Measurements from ENCODE around the gene PLXNA2. TPM values are rescaled to one million over a fixed set of nuclear protein-coding genes. Genes with fewer than 3 reads are reported as not detected.

The PLXNA2 gene
- total RNA-seq, 1 donor from 2014 or later = 0.44 TPM

DNA sequence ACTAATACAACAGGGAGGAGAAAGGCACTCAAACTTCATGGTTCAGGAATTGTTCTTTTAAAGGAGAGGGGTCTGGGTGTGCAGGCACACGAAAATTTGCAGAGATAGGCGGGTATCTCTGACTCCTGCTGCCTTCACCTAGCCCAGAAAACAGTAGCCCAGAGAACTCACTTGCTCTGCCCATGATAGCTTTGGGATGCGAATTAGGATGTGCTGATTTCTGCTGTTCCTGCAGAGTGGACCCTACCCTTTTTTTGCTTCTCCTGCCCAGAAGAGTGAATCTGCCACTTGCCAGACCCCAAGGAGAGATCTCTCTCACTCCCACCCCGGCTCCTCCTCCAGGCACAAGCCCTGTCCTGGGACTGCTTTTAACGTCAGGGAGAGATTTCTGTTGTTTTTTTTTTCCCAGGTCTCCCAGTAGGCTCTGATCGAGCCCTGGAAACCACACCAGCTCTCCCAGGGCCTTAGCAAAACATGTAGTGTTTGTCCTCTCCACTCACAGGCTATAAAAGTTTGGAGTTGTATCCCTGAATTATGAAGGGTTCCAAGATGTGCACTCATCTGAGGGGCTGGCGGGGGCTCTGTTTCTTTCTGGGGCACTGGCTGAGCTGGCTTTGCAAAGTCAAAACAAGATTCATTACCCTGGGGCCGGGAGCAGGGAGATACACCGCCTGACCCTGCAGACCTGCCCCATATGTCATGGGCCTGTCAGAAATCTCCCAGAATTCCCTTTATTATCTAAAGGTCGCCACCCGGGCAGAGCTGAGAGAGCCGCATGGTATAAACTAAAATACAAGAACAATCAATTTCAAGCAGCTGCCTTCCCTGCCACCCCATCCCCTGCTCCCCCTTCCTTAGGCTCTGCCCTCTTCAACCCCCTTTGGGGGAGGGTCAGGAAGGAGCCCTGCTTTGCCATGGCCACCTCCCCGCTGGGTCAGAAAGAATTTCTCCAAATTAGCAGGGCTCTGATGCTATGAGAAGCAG, 17.9 kb downstream of the PLXNA2 start:
- intact Hi-C loops (cut with micrococcal nuclease) = no loop called here

DNA sequence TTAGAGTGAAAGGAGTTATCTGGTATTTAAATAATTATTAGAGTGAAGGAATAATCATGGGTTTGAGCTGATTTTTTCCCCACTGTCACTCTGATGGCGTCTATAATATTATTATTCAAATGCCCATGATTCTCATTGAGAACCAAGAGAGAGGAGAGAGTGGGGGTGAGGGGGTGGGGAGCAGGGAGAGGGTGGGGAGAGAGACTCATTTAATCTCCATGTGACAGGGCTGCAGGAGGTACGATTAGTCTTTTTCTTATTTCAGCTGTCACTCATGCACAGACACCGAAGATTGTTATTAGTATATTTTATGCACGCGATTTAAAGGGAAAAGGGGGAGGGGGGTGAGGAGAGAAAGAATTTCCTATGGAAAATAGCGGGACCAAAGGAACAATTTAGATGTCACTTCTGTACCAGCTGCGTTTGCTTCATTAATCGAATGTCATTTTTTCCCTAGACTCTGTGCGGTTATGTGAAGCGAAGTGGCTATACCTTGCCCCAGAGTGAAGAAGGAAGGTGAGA, 19.9 kb downstream of the PLXNA2 start:
- intact Hi-C loops (cut with micrococcal nuclease) = no loop called here

- intact Hi-C loops (cut with micrococcal nuclease) = no loop called here
Measured at GRCh38 chr1:208223136-208223535, 21.0 kb downstream of the PLXNA2 start.

GRCh38 chr1:208222376-208223126, 21.6 kb downstream of the PLXNA2 start:
- intact Hi-C loops (cut with micrococcal nuclease) = no loop called here

GRCh38 chr1:208221291-208221622, 22.9 kb downstream of the PLXNA2 start:
- intact Hi-C loops (cut with micrococcal nuclease) = no loop called here

GRCh38 chr1:208219659-208220282, 24.4 kb downstream of the PLXNA2 start:
- intact Hi-C loops (cut with micrococcal nuclease) = no loop called here

DNA sequence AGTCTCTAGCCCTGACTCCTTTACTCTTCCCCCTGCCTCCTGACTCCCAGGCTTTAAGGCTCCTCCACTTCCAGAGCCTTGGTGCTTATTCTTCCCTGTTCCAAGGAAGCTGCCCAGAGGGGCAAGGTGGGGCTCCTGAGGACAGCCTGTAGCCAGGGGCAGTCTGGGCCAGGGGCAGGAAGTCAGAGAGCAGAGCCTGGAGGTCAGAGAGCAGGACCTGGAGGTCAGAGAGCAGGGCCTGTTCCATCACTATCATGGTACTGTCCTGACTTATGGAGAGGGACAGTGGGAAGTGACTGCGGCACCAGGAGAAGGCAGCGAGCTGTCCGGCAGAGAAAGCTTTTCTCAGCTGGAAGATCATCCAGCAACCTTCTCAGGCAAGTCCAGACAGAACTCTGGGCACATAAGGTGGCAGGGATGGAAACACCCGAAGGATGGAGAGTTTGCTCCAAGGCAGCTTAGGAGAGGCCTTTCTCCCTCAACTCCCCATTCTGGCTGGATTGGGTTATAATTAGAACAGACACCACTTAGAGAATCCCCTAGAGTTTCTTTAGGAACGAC, 25.0 kb downstream of the PLXNA2 start:
- intact Hi-C loops (cut with micrococcal nuclease) = no loop called here

- intact Hi-C loops (cut with micrococcal nuclease) = no loop called here
Measured at GRCh38 chr1:208218237-208219097, 25.7 kb downstream of the PLXNA2 start.

DNA sequence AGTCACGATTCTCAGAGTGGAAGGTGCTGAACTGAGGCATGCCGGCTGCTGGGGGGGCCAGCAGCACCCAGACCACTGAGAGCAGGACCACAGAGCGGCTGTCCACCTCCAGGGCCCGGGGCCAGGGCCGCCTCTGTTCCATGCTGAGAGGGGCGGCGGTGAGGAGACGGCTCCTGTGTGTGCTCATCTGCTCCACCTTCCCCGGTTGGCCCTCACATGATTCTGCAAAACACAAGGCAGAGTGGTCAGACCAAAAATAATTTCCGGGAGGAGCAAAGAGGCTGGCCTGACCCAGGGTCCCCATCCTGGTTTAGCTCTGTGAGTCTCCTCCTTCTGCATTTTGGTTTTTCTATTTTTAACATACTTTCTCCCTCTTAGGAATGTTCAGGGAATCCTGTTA, 26.4 kb downstream of the PLXNA2 start:
- intact Hi-C loops (cut with micrococcal nuclease) = no loop called here

DNA sequence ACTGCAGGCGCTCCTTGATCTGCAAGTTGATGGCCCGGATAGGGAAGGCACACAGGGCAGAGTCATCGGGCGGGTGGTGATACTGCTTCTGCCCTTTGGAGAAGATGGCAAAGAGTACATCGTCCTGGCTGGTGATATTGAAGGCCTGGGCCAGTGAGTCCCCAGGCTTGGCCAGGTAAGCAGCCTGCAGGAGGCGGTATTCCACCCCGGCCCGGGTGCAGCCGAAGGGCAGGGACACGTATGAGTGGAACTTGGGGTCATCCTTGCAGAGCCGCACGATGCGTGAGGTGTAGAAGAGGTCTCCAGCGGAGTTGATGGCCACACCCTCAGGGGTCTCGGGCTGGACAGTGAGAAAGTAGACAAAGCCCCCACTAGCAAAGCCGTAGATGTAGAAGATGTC, 27.4 kb downstream of the PLXNA2 start:
- intact Hi-C loops (cut with micrococcal nuclease) = no loop called here

DNA sequence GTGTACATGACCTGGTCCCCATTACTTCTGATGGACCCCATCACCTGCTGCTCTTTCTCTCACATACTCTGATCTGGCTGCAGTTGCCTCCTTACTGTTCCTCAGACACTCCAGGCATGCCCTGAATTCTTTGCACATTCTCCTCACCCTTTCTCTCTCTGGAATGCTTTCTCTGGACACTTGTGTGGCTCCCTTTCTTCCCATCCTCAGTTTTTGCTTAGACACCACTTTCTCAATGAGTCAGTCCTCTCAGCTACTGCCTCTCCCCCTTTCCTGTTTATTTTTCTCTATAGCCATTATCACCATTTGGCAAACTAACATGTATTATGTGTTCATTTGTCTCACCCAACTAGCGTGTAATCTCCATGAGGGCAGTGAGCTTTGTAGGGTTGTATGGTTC, 28.1 kb downstream of the PLXNA2 start:
- intact Hi-C loops (cut with micrococcal nuclease) = no loop called here

DNA sequence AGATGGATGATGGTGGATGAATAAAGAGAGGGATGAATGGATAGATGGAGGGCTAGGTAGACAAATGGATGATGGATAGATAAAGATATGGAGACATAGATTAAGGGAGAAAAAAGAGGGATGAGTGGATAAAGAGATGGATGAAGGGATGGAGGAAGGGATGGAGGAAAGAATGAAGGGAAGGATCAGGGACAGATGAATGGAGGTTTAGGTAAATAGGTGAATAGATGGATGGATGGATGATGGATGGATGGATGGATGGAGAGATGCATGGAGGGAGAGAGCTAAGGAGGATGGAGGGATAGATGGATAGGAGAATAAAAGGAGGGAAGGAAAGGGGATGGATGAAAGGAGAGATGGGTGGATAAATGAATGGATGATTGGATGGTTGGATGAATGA, 28.8 kb downstream of the PLXNA2 start:
- intact Hi-C loops (cut with micrococcal nuclease) = no loop called here

- intact Hi-C loops (cut with micrococcal nuclease) = no loop called here
Measured at GRCh38 chr1:208213786-208214185, 30.4 kb downstream of the PLXNA2 start.

DNA sequence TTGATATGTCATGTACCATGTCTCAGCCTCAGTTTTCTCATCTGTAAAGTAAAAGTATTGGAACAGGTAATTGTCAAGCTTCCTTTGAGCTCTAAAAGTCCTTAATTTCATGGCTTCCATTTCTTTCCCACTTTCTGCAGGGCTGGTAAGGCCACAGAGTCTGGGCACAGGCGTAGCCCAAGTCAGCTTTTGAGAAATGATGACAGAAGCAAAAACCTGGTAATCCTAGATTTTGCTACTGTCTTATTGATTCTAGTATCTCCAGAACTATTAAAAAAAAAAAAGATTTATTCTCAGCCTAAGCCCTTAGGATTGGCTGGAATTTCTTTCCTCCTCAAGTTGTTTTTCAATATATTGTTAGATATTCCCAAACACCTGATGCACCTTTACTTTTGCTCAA, 31.3 kb downstream of the PLXNA2 start:
- intact Hi-C loops (cut with micrococcal nuclease) = no loop called here

GRCh38 chr1:208211921-208212843, 32.0 kb downstream of the PLXNA2 start:
- intact Hi-C loops (cut with micrococcal nuclease) = no loop called here

DNA sequence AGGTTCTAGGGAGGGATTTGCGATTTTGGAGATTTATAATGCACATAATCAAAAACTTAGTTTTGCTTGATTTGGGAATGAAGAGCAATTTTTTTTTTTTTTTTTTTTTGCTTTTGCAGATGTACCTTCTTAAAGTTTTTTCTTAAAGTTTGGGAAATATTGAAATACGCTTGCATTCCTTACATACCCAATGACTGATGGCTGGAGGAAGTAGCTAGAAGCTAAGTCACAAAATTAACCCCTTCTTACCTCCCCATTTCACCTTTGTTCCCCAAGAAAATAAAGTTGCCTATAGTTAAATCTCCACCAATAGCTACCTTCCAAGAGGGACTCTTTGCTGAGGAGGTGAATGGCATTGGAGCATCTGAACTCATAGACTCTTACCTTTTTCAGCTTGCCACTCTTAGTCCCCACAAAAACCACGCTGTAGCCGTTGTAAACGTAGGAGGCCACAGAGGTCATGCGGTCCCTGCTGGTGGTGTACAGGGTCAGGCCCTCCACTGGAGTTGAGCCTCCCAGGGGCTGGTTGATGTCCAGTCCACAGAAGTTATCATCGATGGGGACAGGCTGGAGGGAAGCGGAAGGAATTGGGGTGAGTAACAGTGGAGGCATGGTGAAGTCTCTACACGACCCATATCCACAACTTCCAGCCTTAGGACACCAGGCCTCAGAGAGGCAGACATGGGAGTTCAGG, 34.1 kb downstream of the PLXNA2 start:
- intact Hi-C loops (cut with micrococcal nuclease) = no loop called here

DNA sequence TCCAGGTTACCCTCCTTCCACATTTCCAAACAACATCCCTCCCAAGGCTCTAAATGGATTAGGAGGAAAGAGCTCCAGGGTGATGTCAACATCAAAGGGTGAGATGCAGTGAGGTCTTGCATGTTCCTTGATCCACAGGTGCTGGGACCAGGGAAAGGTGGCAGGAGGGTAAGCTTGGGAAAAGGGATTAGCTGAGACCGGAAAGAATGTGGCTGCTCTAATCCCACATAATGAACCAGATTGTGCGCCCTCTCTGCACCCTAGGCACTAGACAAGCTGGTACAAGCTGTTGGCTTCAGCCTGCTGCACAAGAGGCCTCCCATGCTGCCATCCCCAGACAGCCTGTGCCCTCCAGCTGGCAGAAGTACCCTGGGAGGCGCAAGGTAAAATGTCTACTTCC, 34.9 kb downstream of the PLXNA2 start:
- intact Hi-C loops (cut with micrococcal nuclease) = no loop called here

- intact Hi-C loops (cut with micrococcal nuclease) = no loop called here
Measured at GRCh38 chr1:208208132-208208487, 36.1 kb downstream of the PLXNA2 start.

Data from T-helper 1 cell treated with Interleukin-12 subunit alpha and Interleukin-12 subunit beta and Interleukin-4 antibody, amounts not matched to agents 30 ng/mL and 1 ng/mL, for 36 hours (primary cell).